ENCODE results near the gene CDC42EP1.

The CDC42EP1 gene

GRCh38 chr22:37525746-37526350 is 34.4 kb upstream of the CDC42EP1 start:
- TF ChIP-seq POLR2AphosphoS5 (IDR thresholded peaks at IDR 0.05; ENCODE audit: low read depth, low read length) (no peak), REST (IDR thresholded peaks at IDR 0.05; ENCODE audit: insufficient read depth in 1 of 2, low read depth in 2 of 2, low read length in 2 of 2) (no peak), SIN3A (IDR thresholded peaks at IDR 0.05; ENCODE audit: borderline replicate concordance, insufficient read depth, low read length) (no peak), FOXP2 (optimal IDR thresholded peaks at IDR 0.05; ENCODE audit: borderline replicate concordance, extremely low read depth, extremely low read length, insufficient read depth) (no peak), TAF1 (IDR thresholded peaks at IDR 0.05; ENCODE audit: borderline replicate concordance, insufficient read depth, low read length) (no peak)

GRCh38 chr22:37526376-37526775 is 33.9 kb upstream of the CDC42EP1 start:
- TF ChIP-seq POLR2AphosphoS5 (IDR thresholded peaks at IDR 0.05; ENCODE audit: low read depth, low read length) (no peak), REST (IDR thresholded peaks at IDR 0.05; ENCODE audit: insufficient read depth in 1 of 2, low read depth in 2 of 2, low read length in 2 of 2) (no peak), FOXP2 (optimal IDR thresholded peaks at IDR 0.05; ENCODE audit: borderline replicate concordance, extremely low read depth, extremely low read length, insufficient read depth) (no peak), SIN3A (IDR thresholded peaks at IDR 0.05; ENCODE audit: borderline replicate concordance, insufficient read depth, low read length) (no peak), TAF1 (IDR thresholded peaks at IDR 0.05; ENCODE audit: borderline replicate concordance, insufficient read depth, low read length) (no peak)

GRCh38 chr22:37529652-37530345 is 30.5 kb upstream of the CDC42EP1 start:
- TF ChIP-seq POLR2AphosphoS5 (IDR thresholded peaks at IDR 0.05; ENCODE audit: low read depth, low read length) (no peak), REST (IDR thresholded peaks at IDR 0.05; ENCODE audit: insufficient read depth in 1 of 2, low read depth in 2 of 2, low read length in 2 of 2) (no peak), TAF1 (IDR thresholded peaks at IDR 0.05; ENCODE audit: borderline replicate concordance, insufficient read depth, low read length) (no peak), SIN3A (IDR thresholded peaks at IDR 0.05; ENCODE audit: borderline replicate concordance, insufficient read depth, low read length) (no peak), FOXP2 (optimal IDR thresholded peaks at IDR 0.05; ENCODE audit: borderline replicate concordance, extremely low read depth, extremely low read length, insufficient read depth) (no peak)

- TF ChIP-seq FOXP2 (optimal IDR thresholded peaks at IDR 0.05; ENCODE audit: borderline replicate concordance, extremely low read depth, extremely low read length, insufficient read depth) (no peak), TAF1 (IDR thresholded peaks at IDR 0.05; ENCODE audit: borderline replicate concordance, insufficient read depth, low read length) (no peak), SIN3A (IDR thresholded peaks at IDR 0.05; ENCODE audit: borderline replicate concordance, insufficient read depth, low read length) (no peak), REST (IDR thresholded peaks at IDR 0.05; ENCODE audit: insufficient read depth in 1 of 2, low read depth in 2 of 2, low read length in 2 of 2) (no peak), POLR2AphosphoS5 (IDR thresholded peaks at IDR 0.05; ENCODE audit: low read depth, low read length) (no peak)
Measured at GRCh38 chr22:37533995-37534394, 26.3 kb upstream of the CDC42EP1 start.
